ENCODE data around the gene MICB. TPM values are rescaled to one million over a fixed set of nuclear protein-coding genes. Genes with fewer than 3 reads are reported as not detected.

Gene MICB
- total and polyA plus RNA-seq, 9 of the 15 experiments (the other 6 are each of a cell fraction or from before 2014, with no cell fraction given), result 13.3 to 34.5 (median 19.8) TPM

DNA sequence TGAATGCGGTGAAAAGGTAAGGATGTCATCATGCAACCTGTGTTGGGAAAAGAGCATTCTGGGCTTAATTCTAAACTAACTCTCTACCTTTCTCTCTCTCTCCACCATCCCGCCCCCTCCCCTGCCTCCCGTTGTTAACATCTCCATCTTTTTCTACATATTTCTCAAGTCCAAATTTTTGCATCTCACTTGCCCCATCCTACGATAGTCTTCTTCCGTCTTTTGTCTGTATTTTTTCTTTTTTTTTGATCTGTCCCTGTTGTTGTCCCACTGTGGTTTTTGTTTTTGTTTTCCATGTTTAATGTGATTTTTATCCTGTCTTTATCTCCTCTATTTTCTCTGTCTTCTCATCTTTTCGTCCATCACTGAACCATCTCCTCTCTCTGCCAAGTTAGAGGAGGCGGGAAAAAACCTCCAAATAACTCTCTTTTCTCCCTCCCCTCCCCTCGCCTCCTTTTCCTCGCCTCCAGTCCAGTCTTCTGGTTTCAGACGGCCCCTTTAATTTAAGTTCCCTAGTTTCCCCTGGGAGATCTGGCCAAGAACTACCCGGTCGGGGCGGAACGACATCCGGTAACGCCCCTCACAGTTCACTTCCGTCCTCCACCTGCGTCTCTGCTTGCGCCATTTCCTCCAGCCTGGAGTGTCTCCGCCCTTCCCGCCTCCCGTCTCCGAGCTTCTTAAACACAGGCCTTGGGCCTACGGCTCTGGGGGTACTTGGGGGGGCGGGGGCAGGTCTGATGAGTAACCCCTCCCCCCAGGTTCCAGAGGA lies 49.2 kb downstream of the MICB start, which contains the start of gene NFKBIL1 (continued):
- TF ChIP-seq, protein P1, sequence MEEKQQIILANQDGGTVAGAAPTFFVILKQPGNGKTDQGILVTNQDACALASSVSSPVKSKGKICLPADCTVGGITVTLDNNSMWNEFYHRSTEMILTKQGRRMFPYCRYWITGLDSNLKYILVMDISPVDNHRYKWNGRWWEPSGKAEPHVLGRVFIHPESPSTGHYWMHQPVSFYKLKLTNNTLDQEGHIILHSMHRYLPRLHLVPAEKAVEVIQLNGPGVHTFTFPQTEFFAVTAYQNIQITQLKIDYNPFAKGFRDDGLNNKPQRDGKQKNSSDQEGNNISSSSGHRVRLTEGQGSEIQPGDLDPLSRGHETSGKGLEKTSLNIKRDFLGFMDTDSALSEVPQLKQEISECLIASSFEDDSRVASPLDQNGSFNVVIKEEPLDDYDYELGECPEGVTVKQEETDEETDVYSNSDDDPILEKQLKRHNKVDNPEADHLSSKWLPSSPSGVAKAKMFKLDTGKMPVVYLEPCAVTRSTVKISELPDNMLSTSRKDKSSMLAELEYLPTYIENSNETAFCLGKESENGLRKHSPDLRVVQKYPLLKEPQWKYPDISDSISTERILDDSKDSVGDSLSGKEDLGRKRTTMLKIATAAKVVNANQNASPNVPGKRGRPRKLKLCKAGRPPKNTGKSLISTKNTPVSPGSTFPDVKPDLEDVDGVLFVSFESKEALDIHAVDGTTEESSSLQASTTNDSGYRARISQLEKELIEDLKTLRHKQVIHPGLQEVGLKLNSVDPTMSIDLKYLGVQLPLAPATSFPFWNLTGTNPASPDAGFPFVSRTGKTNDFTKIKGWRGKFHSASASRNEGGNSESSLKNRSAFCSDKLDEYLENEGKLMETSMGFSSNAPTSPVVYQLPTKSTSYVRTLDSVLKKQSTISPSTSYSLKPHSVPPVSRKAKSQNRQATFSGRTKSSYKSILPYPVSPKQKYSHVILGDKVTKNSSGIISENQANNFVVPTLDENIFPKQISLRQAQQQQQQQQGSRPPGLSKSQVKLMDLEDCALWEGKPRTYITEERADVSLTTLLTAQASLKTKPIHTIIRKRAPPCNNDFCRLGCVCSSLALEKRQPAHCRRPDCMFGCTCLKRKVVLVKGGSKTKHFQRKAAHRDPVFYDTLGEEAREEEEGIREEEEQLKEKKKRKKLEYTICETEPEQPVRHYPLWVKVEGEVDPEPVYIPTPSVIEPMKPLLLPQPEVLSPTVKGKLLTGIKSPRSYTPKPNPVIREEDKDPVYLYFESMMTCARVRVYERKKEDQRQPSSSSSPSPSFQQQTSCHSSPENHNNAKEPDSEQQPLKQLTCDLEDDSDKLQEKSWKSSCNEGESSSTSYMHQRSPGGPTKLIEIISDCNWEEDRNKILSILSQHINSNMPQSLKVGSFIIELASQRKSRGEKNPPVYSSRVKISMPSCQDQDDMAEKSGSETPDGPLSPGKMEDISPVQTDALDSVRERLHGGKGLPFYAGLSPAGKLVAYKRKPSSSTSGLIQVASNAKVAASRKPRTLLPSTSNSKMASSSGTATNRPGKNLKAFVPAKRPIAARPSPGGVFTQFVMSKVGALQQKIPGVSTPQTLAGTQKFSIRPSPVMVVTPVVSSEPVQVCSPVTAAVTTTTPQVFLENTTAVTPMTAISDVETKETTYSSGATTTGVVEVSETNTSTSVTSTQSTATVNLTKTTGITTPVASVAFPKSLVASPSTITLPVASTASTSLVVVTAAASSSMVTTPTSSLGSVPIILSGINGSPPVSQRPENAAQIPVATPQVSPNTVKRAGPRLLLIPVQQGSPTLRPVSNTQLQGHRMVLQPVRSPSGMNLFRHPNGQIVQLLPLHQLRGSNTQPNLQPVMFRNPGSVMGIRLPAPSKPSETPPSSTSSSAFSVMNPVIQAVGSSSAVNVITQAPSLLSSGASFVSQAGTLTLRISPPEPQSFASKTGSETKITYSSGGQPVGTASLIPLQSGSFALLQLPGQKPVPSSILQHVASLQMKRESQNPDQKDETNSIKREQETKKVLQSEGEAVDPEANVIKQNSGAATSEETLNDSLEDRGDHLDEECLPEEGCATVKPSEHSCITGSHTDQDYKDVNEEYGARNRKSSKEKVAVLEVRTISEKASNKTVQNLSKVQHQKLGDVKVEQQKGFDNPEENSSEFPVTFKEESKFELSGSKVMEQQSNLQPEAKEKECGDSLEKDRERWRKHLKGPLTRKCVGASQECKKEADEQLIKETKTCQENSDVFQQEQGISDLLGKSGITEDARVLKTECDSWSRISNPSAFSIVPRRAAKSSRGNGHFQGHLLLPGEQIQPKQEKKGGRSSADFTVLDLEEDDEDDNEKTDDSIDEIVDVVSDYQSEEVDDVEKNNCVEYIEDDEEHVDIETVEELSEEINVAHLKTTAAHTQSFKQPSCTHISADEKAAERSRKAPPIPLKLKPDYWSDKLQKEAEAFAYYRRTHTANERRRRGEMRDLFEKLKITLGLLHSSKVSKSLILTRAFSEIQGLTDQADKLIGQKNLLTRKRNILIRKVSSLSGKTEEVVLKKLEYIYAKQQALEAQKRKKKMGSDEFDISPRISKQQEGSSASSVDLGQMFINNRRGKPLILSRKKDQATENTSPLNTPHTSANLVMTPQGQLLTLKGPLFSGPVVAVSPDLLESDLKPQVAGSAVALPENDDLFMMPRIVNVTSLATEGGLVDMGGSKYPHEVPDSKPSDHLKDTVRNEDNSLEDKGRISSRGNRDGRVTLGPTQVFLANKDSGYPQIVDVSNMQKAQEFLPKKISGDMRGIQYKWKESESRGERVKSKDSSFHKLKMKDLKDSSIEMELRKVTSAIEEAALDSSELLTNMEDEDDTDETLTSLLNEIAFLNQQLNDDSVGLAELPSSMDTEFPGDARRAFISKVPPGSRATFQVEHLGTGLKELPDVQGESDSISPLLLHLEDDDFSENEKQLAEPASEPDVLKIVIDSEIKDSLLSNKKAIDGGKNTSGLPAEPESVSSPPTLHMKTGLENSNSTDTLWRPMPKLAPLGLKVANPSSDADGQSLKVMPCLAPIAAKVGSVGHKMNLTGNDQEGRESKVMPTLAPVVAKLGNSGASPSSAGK (IDR thresholded peaks at IDR 0.05), result 0 out of 2 replicates have a peak, but pooled peaks have one; percentile 8
- TF ChIP-seq CBX8 (IDR thresholded peaks at IDR 0.05; ENCODE audit: borderline replicate concordance, extremely low read depth, low read depth, low read length, poor library complexity, severe bottlenecking) (no peak), FOXA1 (IDR thresholded peaks at IDR 0.05; ENCODE audit: borderline replicate concordance) (no peak), CREM (IDR thresholded peaks at IDR 0.05; ENCODE audit: low read depth) (peak; percentile 98), MTA1 (IDR thresholded peaks at IDR 0.05; ENCODE audit: borderline replicate concordance) (0 out of 2 replicates have a peak, but pooled peaks have one; percentile 39), ARID1B (IDR thresholded peaks at IDR 0.05) (peak; percentile 21), DMBX1 (CRISPR knock-in tag; IDR thresholded peaks at IDR 0.05; ENCODE audit: borderline replicate concordance) (peak; percentile 72; the same call in 1 of the 2 replicates)
- TF ChIP-seq, protein P2, sequence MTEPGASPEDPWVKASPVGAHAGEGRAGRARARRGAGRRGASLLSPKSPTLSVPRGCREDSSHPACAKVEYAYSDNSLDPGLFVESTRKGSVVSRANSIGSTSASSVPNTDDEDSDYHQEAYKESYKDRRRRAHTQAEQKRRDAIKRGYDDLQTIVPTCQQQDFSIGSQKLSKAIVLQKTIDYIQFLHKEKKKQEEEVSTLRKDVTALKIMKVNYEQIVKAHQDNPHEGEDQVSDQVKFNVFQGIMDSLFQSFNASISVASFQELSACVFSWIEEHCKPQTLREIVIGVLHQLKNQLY (CRISPR knock-in tag; conservative IDR thresholded peaks at IDR 0.05), result no peak
- TF ChIP-seq, protein P3, sequence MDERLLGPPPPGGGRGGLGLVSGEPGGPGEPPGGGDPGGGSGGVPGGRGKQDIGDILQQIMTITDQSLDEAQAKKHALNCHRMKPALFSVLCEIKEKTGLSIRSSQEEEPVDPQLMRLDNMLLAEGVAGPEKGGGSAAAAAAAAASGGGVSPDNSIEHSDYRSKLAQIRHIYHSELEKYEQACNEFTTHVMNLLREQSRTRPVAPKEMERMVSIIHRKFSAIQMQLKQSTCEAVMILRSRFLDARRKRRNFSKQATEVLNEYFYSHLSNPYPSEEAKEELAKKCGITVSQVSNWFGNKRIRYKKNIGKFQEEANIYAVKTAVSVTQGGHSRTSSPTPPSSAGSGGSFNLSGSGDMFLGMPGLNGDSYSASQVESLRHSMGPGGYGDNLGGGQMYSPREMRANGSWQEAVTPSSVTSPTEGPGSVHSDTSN (CRISPR knock-in tag; IDR thresholded peaks at IDR 0.05; ENCODE audit: low read depth), result no peak
- TF ChIP-seq, protein P3 (tag; conservative IDR thresholded peaks at IDR 0.05; ENCODE audit: low read depth), result no peak

Data from K562 (cell line).